SU-DHL-6 (cell line): ENCODE data around the gene CHST12.

Source experiments
- H2AFZ ChIP-seq: fragments of 200-600 bp; sonication (generic); 2 replicates; pipeline ENCODE4 v1.6.1; 2014; ENCODE audit warnings: low read depth, mild to moderate bottlenecking, moderate library complexity, mixed read lengths, antibody characterized with exemption, low read length; ENCODE audit not compliant: severe bottlenecking
- H3F3A ChIP-seq: fragments of 200-600 bp; shearing (Covaris generic); 2 replicates; pipeline ENCODE4 v1.6.0; 2016; ENCODE audit warnings: antibody characterized with exemption, mild to moderate bottlenecking; ENCODE audit not compliant: insufficient read depth
- H3K27ac ChIP-seq: fragments of 200-600 bp; sonication (generic); 2 replicates; pipeline ENCODE4 v1.5.1; 2016; ENCODE audit warnings: low read depth, mild to moderate bottlenecking, low read length, moderate library complexity, mixed read lengths
- H3K27me3 ChIP-seq: fragments of 200-600 bp; sonication (generic), shearing (Covaris generic); 2 replicates; pipeline ENCODE4 v1.6.0; 2014; ENCODE audit warnings: mild to moderate bottlenecking, low read length
- H3K36me3 ChIP-seq: fragments of 200-600 bp; sonication (generic); 2 replicates; pipeline ENCODE4 v1.6.1; 2014; ENCODE audit warnings: mild to moderate bottlenecking, low read length, mixed read lengths
- H3K4me2 ChIP-seq: fragments of 300-600, 200-600 bp; shearing (Covaris generic), sonication (generic); 2 replicates; pipeline ENCODE4 v1.6.0; 2014; ENCODE audit warnings: low read length, low read depth, mild to moderate bottlenecking; ENCODE audit not compliant: poor library complexity, severe bottlenecking
- H3K4me3 ChIP-seq: fragments of 200-600 bp; sonication (generic); 2 replicates; pipeline ENCODE4 v1.5.1; 2014; ENCODE audit warnings: antibody characterized with exemption, low read length, mild to moderate bottlenecking, mixed read lengths; ENCODE audit not compliant: insufficient read depth, poor library complexity, severe bottlenecking
- H3K79me2 ChIP-seq: fragments of 200-600 bp; sonication (generic); 2 replicates; pipeline ENCODE4 v1.6.1; 2014; ENCODE audit warnings: mild to moderate bottlenecking, low read length, moderate library complexity; ENCODE audit not compliant: insufficient read depth
- H3K9ac ChIP-seq: fragments of 200-600 bp; sonication (generic); 2 replicates; pipeline ENCODE4 v1.7.0; 2014; ENCODE audit warnings: mild to moderate bottlenecking, low read length
- H3K9me2 ChIP-seq: fragments of 200-600 bp; sonication (generic); replicated peaks from 2 replicates; pipeline ENCODE4 v1.6.1; 2014; ENCODE audit warnings: low read length; ENCODE audit not compliant: insufficient read depth
- H3K9me3 ChIP-seq: fragments of 200-600 bp; sonication (generic); 2 replicates; pipeline ENCODE4 v1.6.1; 2014; ENCODE audit warnings: low read length, mixed read lengths; ENCODE audit not compliant: insufficient read depth
- H4K20me1 ChIP-seq: fragments of 200-600 bp; sonication (generic); 2 replicates; pipeline ENCODE4 v1.6.1; 2014; ENCODE audit warnings: low read depth, mild to moderate bottlenecking, antibody characterized with exemption, low read length, moderate library complexity, mixed read lengths
- EZH2phosphoT487 ChIP-seq: fragments of 200-600 bp; sonication (generic), shearing (Covaris generic); conservative IDR thresholded peaks from 2 replicates; pipeline ENCODE4 v1.6.1; 2018; ENCODE audit warnings: mild to moderate bottlenecking, antibody characterized with exemption, low read length, moderate library complexity, mixed read lengths
- TF ChIP-seq, protein P1 (sequence below): fragments of 200-600 bp; sonication (generic); IDR thresholded peaks from one replicate; pipeline ENCODE4 v1.5.1; 2017; ENCODE audit warnings: antibody characterized with exemption, mild to moderate bottlenecking, low read length, moderate library complexity; ENCODE audit not compliant: insufficient read depth, poor library complexity, severe bottlenecking

Gene CHST12

DNA sequence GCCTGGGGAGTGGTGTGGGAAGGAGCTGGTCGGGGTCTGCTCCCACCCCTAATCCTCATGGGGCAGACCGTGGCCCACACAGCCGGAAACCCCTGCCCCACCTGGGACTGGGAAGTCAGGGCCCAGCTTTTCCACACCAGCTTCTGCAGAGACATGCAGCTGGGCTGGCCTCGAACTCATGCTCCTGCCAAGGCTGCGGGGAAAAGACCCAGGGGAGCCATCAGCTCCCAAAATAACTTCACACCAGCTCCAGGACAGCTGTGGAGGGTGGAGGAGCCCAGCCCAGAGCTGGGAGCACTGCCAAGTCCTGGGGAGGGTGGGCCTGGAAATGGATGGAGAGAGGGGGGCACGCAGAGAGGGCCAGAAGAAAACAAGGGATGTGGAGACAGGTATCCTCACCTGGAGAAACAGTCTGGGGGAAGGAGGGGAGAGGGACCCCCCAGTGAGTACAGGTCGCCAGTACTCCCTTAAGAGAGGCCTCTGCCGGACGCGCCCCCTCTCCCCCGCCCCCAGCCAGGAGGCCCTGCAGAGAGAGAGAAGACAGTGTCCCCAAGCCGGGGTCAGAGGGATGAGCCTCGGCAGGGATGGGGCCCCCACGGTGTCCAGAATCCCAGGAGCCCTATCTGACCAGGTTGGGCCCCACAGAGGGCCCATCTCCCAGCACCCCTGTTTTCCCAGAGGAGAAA lies 84.3 kb downstream of the CHST12 start:
- Histone ChIP-seq H3K9me2 (no peaks in the 10 kb centered on the region), H2AFZ (no peak overlapping the region), H3K9me3 (no peaks in the 10 kb centered on the region), H3K9ac (no peak overlapping the region), H3K4me3 (no peak overlapping the region), H3K27ac (no peak overlapping the region), H4K20me1 (no peaks in the 10 kb centered on the region), H3K4me2 (no peak overlapping the region), H3K79me2 (no peaks in the 10 kb centered on the region), H3K36me3 (no peaks in the 10 kb centered on the region), H3F3A (no peaks in the 10 kb centered on the region), H3K27me3 (no peaks in the 10 kb centered on the region)
- TF ChIP-seq, protein P1, sequence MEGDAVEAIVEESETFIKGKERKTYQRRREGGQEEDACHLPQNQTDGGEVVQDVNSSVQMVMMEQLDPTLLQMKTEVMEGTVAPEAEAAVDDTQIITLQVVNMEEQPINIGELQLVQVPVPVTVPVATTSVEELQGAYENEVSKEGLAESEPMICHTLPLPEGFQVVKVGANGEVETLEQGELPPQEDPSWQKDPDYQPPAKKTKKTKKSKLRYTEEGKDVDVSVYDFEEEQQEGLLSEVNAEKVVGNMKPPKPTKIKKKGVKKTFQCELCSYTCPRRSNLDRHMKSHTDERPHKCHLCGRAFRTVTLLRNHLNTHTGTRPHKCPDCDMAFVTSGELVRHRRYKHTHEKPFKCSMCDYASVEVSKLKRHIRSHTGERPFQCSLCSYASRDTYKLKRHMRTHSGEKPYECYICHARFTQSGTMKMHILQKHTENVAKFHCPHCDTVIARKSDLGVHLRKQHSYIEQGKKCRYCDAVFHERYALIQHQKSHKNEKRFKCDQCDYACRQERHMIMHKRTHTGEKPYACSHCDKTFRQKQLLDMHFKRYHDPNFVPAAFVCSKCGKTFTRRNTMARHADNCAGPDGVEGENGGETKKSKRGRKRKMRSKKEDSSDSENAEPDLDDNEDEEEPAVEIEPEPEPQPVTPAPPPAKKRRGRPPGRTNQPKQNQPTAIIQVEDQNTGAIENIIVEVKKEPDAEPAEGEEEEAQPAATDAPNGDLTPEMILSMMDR = no peak
- TF ChIP-seq EZH2phosphoT487 = no peak

- Histone ChIP-seq H3K4me3 (no peak overlapping the region), H3F3A (no peaks in the 10 kb centered on the region), H3K4me2 (no peak overlapping the region), H3K36me3 (no peaks in the 10 kb centered on the region), H3K27ac (no peak overlapping the region), H4K20me1 (no peaks in the 10 kb centered on the region), H3K79me2 (no peaks in the 10 kb centered on the region), H2AFZ (no peak overlapping the region), H3K9me3 (no peaks in the 10 kb centered on the region), H3K9ac (no peak overlapping the region), H3K27me3 (no peaks in the 10 kb centered on the region), H3K9me2 (no peaks in the 10 kb centered on the region)
- TF ChIP-seq EZH2phosphoT487 = no peak
- TF ChIP-seq, protein P1 = no peak
Observed at GRCh38 chr7:2488272-2488645, 84.8 kb downstream of the CHST12 start.

GRCh38 chr7:2488681-2489080 lies 85.3 kb downstream of the CHST12 start:
- H2AFZ ChIP-seq = no peak overlapping the region
- TF ChIP-seq EZH2phosphoT487 = no peak
- TF ChIP-seq, protein P1 = no peak
- H3K36me3 ChIP-seq = no peaks in the 10 kb centered on the region
- H3F3A ChIP-seq = no peaks in the 10 kb centered on the region
- no peak overlapping the region for H3K27ac ChIP-seq
- no peaks in the 10 kb centered on the region for H4K20me1 ChIP-seq
- H3K9ac ChIP-seq = no peak overlapping the region
- no peak overlapping the region for H3K4me2 ChIP-seq
- no peaks in the 10 kb centered on the region for H3K9me2 ChIP-seq
- no peaks in the 10 kb centered on the region for H3K27me3 ChIP-seq
- no peak overlapping the region for H3K4me3 ChIP-seq
- H3K79me2 ChIP-seq = no peaks in the 10 kb centered on the region
- H3K9me3 ChIP-seq = no peaks in the 10 kb centered on the region
